ENCODE results near the gene HMX3. TPM values are rescaled to one million over a fixed set of nuclear protein-coding genes. Genes with fewer than 3 reads are reported as not detected.

The HMX3 gene
- total and polyA plus RNA-seq, 2 of the 8 experiments (the other 6 are each of a cell fraction or from before 2014, with no cell fraction given): 0.05 TPM; not detected in 1

- POLR2A ChIA-PET (ENCODE audit: partially characterized antibody): no interaction called here
- no peaks in the 10 kb centered on the region for H3K79me1 ChIP-seq (ENCODE audit: low read depth, low read length)
- no peak overlapping the region for H2AFZ ChIP-seq (ENCODE audit: low read length)
- H2BK15ac ChIP-seq (ENCODE audit: low read length): no peak overlapping the region
- H3K9ac ChIP-seq (replicated peaks in 1 of 4; ENCODE audit: extremely low read depth in 1 of 4, low read depth in 3 of 4, low read length in 3 of 4): no peak overlapping the region
- no peak overlapping the region for H3K18ac ChIP-seq (ENCODE audit: extremely low read depth, low read length)
- no peaks in the 10 kb centered on the region for H4K20me1 ChIP-seq (replicated peaks in 1 of 2; ENCODE audit: control insufficient read depth in 1 of 2, insufficient read depth in 2 of 2, low read length in 2 of 2)
- no peak overlapping the region for H2BK20ac ChIP-seq (ENCODE audit: low read length)
- 88 to 100% methylated on average over 5 to 7 of the region's 7 CpGs for WGBS, 2 experiments (ENCODE audit: extremely low coverage in 1 of 2, insufficient coverage in 1 of 2, insufficient read length in 1 of 2, insufficient replicate concordance in 2 of 2, low coverage in 1 of 2, low lambda C conversion rate in 2 of 2, missing lambda C conversion rate in 1 of 2)
- no peaks in the 10 kb centered on the region for H3K36me3 ChIP-seq (ENCODE audit: control insufficient read depth in 2 of 4, insufficient read depth in 4 of 4, low read length in 3 of 4)
- no peak overlapping the region for H2BK120ac ChIP-seq (replicated peaks; ENCODE audit: low read depth, low read length)
- CTCF ChIA-PET (ENCODE audit: partially characterized antibody): interaction anchor here (0.6 kb wide), 1 partner anchor 43 kb away, joined by 3 read pairs; no protein-coding TSS in a partner anchor
- no peak overlapping the region for H3K14ac ChIP-seq (ENCODE audit: insufficient read length)
- H3K4me3 ChIP-seq (ENCODE audit: extremely low read depth in 1 of 4, insufficient read depth in 2 of 4, low read depth in 3 of 4, low read length in 4 of 4): no peak overlapping the region
- H2BK12ac ChIP-seq (ENCODE audit: low read depth, low read length): no peak overlapping the region
- no peak for FAIRE-seq
- no peak overlapping the region for H4K91ac ChIP-seq (replicated peaks; ENCODE audit: insufficient read length, low read length)
- H3K27ac ChIP-seq (ENCODE audit: low read depth, low read length): no peak overlapping the region
- H3K9me3 ChIP-seq (ENCODE audit: insufficient read depth in 2 of 2, low read depth in 1 of 2, low read length in 1 of 2): no peaks in the 10 kb centered on the region
- peaks cover 0 to 3% (median 1%) of the 10 kb centered on the region in 4 experiments; a peak in 1 of 7 replicates for H3K4me1 ChIP-seq (replicated peaks in 1 of 4; ENCODE audit: control insufficient read depth in 3 of 4, insufficient read depth in 4 of 4, low read length in 3 of 4)
- no peak overlapping the region for H3K23ac ChIP-seq (ENCODE audit: insufficient read length)
- H4K5ac ChIP-seq (ENCODE audit: insufficient read length, low read depth, low read length): no peak overlapping the region
- H4K8ac ChIP-seq (ENCODE audit: extremely low read depth, insufficient read depth, low read length): no peak overlapping the region
- no peak overlapping the region for H2BK5ac ChIP-seq (ENCODE audit: low read depth, low read length)
- H3K4me2 ChIP-seq (ENCODE audit: insufficient read depth in 1 of 2, low read depth in 2 of 2, low read length in 2 of 2): no peak overlapping the region
- H3K4ac ChIP-seq (replicated peaks; ENCODE audit: insufficient read length, low read depth, low read length): no peak overlapping the region
- no peaks in the 10 kb centered on the region for H3K27me3 ChIP-seq (replicated peaks in 1 of 4; ENCODE audit: control insufficient read depth in 3 of 4, extremely low read depth in 1 of 4, insufficient read depth in 3 of 4, low read length in 3 of 4)
- no peaks in the 10 kb centered on the region for H3K79me2 ChIP-seq (ENCODE audit: control insufficient read depth in 1 of 2, insufficient read depth in 2 of 2, low read length in 2 of 2)
- H2AK5ac ChIP-seq (ENCODE audit: low read depth, low read length): no peak overlapping the region
- H3K56ac ChIP-seq (replicated peaks; ENCODE audit: insufficient read length, low read depth, low read length): no peak overlapping the region
- DNase-seq (ENCODE audit: low read depth in 1 of 2, low spot score in 2 of 2): no peak
- H3K23me2 ChIP-seq (ENCODE audit: low read depth, low read length): peaks cover 3% of the 10 kb centered on the region; the same call in 1 of the 2 replicates
- TF ChIP-seq, protein P1, sequence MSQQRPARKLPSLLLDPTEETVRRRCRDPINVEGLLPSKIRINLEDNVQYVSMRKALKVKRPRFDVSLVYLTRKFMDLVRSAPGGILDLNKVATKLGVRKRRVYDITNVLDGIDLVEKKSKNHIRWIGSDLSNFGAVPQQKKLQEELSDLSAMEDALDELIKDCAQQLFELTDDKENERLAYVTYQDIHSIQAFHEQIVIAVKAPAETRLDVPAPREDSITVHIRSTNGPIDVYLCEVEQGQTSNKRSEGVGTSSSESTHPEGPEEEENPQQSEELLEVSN (IDR thresholded peaks at IDR 0.05): no peak
- TF ChIP-seq, protein P2, sequence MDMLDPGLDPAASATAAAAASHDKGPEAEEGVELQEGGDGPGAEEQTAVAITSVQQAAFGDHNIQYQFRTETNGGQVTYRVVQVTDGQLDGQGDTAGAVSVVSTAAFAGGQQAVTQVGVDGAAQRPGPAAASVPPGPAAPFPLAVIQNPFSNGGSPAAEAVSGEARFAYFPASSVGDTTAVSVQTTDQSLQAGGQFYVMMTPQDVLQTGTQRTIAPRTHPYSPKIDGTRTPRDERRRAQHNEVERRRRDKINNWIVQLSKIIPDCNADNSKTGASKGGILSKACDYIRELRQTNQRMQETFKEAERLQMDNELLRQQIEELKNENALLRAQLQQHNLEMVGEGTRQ (IDR thresholded peaks at IDR 0.05; ENCODE audit: low read length): no peak
- TF ChIP-seq YY1 (IDR thresholded peaks at IDR 0.05; ENCODE audit: low read depth, low read length) (no peak), KDM5A (IDR thresholded peaks at IDR 0.05; ENCODE audit: low read length) (no peak), RFX5 (IDR thresholded peaks at IDR 0.05; ENCODE audit: borderline replicate concordance, low read depth, low read length) (no peak), CBX8 (IDR thresholded peaks at IDR 0.05; ENCODE audit: borderline replicate concordance, low read depth, low read length) (no peak)
Observed at GRCh38 chr10:123086281-123086680, 49.5 kb upstream of the HMX3 start.
